Measurements from ENCODE around the gene TARDBP.

GRCh38 chr1:11072216-11072917 lies 59.9 kb downstream of the TARDBP start:
- TF ChIP-seq, protein P1, sequence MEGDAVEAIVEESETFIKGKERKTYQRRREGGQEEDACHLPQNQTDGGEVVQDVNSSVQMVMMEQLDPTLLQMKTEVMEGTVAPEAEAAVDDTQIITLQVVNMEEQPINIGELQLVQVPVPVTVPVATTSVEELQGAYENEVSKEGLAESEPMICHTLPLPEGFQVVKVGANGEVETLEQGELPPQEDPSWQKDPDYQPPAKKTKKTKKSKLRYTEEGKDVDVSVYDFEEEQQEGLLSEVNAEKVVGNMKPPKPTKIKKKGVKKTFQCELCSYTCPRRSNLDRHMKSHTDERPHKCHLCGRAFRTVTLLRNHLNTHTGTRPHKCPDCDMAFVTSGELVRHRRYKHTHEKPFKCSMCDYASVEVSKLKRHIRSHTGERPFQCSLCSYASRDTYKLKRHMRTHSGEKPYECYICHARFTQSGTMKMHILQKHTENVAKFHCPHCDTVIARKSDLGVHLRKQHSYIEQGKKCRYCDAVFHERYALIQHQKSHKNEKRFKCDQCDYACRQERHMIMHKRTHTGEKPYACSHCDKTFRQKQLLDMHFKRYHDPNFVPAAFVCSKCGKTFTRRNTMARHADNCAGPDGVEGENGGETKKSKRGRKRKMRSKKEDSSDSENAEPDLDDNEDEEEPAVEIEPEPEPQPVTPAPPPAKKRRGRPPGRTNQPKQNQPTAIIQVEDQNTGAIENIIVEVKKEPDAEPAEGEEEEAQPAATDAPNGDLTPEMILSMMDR (conservative IDR thresholded peaks at IDR 0.05; ENCODE audit: low read depth in 2 of 2): peak in 1 of 2 experiments; percentile 28; a peak in 2 of 4 replicates
- TF ChIP-seq EZH2 (IDR thresholded peaks at IDR 0.05; ENCODE audit: low read depth, unreplicated experiment) (no peak), CREB1 (CRISPR knock-in tag; IDR thresholded peaks at IDR 0.05; ENCODE audit: low read depth) (no peak), ETS1 (IDR thresholded peaks at IDR 0.05) (no peak), JUNB (IDR thresholded peaks at IDR 0.05; ENCODE audit: unreplicated experiment) (no peak), POLR2AphosphoS5 (IDR thresholded peaks at IDR 0.05; ENCODE audit: low read depth) (no peak), REST (IDR thresholded peaks at IDR 0.05; ENCODE audit: unreplicated experiment) (no peak), ZNF331 (CRISPR knock-in tag; IDR thresholded peaks at IDR 0.05; ENCODE audit: low read depth) (no peak), EZH2phosphoT487 (IDR thresholded peaks at IDR 0.05; ENCODE audit: unreplicated experiment) (no peak)
